GM21526 (cell line): ENCODE results near the gene LRRC53.

Experiments
- ATAC-seq: cut with Tn5 transposase; IDR thresholded peaks from one replicate; pipeline ENCODE4 v1.9.1; 2021; ENCODE audit warnings: moderate library complexity; ENCODE audit not compliant: unreplicated experiment, low FRiP score

Gene LRRC53, protein sequence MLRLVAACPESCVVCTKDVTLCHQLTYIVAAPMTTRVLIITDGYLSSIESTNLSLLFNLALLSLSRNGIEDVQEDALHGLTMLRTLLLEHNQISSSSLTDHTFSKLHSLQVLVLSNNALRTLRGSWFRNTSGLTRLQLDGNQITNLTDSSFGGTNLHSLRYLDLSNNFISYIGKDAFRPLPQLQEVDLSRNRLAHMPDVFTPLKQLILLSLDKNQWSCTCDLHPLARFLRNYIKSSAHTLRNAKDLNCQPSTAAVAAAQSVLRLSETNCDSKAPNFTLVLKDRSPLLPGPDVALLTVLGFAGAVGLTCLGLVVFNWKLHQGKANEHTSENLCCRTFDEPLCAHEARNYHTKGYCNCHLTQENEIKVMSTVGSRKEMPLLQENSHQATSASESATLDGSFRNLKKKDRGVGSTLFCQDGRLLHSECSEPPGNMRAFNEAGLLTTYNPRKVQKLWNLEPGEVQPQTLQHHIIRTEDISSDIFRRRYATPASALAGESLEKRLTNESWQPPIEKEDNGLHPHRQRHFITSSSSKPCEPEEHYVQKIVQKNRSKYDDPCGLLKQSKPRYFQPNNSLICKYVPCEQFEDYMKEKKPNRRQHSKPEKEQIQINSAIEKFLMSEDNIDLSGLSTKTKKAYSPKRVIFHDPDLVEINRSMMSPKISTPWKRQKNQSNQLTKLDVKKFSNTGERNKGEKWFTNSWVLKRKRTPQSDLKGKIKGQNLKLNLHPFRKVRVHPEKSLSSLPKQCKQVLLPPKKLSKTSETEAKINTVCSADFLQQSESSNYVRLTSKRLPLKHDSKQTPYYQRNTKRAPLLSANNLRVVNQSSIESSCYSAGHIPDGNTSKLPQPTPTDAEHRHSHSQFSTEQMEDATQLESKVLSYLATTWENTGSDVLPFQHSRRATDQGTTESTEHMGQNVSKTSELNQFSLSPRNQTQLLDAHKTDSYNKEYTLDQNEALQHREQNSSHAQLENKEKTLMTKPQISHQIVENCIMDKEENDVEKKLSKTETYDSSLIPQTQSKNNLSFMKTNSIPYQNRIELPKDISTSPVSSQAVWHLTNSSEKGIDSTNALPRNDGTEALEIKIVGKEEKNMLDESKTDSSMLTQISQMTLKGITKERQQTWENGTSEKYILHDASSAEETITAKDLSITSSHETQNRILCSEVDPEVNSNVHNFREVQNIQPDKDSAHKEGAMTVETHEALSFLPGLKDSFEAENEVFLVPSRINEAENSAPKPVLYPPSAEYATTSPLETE

DNA sequence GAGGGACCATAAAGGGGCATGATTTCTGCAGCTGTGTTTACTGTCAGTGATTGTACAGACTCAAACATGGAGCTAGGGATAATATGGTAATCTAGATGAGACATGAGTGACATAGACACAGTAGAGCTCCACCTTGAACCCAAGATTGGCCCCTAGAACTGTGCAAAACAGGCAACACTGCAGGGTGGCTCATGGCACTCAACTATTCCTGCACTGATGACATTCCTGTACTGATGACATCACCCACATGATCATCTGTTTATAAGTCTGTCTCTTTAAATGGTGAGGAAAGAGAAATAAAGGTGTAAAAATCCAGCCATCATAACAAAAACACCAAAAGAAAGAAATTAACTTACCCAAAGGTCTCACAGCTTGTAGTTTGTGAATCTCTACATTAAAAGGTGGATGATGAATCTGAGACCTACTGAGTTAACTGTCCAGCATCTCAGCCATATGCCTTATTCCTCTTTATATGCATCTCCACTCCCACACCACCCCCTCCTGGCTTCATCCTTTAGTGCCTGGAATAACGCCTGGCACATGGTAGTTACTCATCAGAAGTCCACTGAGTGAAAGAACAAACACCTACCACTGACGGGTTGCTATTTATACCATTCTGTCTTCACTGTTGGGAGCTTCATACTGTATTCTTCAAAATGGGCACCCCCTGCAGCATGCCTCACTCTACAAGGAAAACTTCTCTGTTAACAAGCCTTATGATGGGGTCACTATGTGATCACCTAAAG is at the start of gene LRRC53:
Gene LRRC53 (minus strand): TSS at position 442 of the 746 bp plus-strand sequence. CDS start 29,262 bp downstream, outside the sequence.
- ATAC-seq: no peak

DNA sequence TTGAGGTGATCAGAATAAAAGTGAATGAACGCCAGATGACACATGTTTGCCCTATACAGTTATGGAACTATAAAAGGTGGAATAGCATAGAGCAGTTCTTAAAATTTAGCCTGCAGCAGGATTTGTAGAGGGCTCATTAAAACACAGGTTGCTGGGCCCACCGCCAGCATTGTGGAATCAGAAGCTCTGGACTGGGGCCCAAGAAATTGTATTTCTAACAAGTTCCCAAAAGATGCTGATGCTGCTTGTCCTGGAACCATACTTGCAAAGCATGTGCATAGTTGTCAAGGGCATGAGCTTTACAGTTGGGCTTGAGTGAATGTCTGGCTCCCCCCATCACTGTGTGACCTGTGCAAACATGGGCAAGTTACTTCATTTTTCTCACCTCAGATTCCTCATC is 37.5 kb upstream of the LRRC53 start:
- ATAC-seq: no peak

DNA sequence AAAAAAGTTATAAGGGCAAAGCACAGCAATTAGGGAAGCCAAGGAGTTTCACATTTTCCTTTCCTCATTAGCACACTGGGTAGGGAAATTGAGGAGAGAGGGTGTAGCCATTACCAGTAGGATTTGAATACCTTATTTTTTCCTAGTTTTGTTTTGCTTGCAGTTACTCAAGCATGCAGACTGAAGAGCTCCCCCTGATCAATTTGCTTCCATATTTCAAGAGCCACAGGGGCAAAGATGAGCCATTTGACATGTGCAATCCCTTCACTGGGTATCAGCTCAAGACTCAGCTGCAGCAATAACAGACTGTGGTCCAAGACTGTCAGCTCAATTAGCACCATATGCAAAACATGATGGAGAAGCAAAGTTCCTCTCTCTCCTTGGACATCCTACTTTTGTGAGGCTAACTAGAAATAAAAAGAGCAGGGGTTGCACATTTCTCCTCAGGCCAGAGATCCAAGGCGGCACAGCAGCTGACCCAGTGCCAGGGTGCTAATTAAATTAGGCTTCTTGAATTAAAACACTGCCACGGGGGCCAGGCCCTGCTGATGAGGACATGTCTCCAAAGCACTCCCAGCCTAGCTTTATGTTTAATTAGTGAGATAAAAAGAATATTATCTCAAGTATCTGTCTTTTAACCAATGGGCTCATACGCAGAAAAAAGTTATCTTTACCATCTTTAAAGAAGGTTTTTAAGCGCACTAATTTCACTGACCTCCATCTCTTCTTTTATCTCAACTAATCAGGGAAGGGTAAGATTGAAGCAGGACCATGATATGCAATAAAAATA is 36.7 kb upstream of the LRRC53 start:
- no peak for ATAC-seq

DNA sequence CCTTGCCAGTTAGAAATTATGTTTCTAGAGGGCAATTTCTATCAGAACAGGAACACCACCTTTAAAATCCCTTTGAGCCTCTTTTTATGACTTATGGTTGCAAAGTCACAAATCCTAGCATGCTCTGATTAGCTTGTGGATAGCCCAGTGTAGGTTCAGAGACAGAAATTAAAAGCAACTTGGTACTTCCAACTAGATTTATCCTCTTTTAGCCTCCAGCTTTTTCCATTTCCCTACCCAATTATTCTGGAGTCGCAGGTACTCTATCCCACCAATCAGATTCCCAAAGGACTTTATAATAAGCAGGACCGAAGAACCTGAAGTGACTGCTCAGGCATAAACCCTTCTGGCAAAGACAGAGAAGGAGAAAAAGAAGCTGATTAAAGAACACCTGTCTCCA is 33.4 kb upstream of the LRRC53 start:
- no peak for ATAC-seq

GRCh38 chr1:74534241-74534640 is 21.8 kb upstream of the LRRC53 start:
- no peak for ATAC-seq

DNA sequence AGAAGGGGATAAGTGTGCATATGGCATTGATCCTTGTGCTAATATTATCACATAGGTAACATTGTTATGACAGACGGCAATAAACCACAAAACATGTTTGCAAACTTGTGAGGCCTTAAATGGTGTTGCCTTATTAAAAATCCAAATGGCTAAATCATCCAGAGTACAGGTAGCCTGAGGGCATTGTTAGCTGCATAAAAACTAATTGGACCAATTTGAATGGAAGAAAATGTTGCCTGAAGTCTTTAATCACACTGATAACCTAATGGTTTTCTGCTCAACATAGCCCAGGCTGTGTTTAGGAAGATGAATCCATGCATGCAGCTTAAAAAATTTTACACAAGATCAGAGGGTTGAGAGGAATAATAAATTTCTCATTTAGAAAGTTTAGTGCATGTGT is 19.4 kb upstream of the LRRC53 start:
- ATAC-seq: no peak

DNA sequence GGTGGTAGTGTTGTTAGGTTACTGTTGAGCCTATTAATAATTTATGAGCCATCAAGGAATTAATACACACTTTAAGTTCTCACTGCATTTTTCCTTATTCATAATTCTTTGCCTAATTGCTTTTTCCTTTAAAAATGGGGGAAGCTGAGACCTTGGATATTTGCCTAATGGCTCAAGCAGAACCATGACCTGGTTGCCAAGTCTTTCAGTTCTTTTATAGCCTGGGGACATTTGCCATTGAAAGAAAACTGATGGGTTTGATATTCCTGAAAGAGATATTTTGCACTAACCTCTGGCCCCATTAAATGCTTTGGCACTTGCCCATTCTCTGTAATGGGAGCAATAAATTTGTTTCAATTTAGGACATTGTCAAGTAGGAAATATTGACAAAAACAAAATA is 18.5 kb upstream of the LRRC53 start:
- no peak for ATAC-seq

GRCh38 chr1:74528123-74528522 is 15.7 kb upstream of the LRRC53 start:
- no peak for ATAC-seq

DNA sequence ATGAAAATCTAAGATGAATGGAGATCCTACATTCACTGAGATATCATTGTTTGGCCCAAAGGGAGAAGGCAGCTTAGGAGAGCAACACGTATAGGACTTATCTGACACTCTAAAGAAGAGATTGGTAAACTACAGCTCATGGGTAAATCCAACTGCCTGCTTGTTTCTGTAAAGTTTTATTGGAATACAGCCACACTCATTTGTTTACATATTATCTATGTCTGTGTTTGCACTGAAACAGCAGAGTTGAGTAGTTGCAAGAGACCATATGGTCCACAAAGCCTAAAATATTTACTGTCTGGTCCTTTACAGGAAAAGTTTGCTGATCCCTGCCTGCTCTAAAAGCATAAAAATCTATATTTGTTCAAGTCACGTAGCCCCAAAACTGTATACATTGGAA is 14.3 kb upstream of the LRRC53 start:
- ATAC-seq: no peak

GRCh38 chr1:74523873-74524480 is 11.6 kb upstream of the LRRC53 start:
- no peak for ATAC-seq

- no peak for ATAC-seq
These were observed 9.7 kb upstream of the LRRC53 start for GRCh38 chr1:74522148-74522547.

DNA sequence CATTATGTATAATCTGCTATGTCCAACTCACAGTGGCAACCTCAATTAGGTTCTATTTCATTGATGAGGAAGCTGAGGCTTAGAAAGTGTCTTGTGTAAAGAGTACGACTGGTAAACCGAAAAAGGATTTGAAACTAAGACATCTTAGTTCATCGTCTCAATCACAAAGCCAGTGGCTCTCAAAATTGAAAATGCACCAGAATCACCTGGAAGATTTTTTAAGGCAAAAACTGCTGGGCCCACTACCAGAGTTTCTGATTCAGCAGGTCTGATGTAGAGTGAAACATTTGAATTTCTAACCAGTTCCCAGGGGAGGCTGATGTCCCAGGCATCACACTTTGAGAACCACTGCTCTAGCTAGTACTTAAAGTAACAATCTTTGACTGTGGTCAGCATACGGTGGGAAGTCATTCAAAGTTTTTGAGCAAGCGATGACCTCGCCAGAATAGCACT is 5.2 kb upstream of the LRRC53 start:
- ATAC-seq: peak; percentile 94

DNA sequence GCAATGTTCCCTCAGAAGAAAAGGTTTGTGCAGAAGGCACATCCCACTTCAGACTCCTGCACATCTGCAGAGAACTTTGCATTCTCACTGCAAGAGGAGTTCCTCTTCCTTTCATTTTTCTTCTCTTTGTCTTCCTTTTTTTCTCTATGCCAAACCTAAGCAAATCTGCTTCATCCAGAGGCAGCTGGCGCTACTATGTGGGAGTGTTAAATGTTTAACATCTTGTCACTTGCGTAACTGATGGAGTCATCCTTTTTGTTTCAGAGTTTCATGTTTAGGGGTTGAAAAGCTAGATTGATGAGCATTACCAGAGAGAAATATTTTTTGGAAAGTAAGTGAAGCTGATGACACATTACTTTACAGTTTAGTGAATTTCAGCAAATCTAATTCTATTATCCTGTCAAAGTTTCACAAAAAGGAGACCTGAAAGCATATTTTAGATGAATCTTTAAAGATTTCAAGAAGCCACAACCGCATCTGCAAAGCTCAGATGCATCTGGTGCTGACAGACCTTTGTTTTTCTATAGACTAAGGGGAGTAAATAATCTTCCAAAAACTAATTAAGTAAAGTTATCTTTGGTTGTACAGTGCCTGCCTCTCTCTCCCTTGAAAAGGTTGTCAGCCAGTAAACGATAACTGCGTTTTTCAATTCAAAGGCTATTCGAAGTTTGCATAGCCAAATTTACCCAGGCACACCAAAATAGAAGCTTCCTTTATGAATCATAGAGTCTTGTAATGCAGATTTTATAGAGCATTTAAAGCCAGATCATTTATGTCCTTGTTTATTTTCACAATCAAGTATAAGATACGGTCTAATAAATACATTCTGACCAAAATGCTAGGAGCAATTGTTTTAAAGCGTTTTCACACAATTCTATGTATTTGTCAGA is 1.2 kb upstream of the LRRC53 start:
- no peak for ATAC-seq

- no peak for ATAC-seq
These were observed 4.0 kb downstream of the LRRC53 start for GRCh38 chr1:74508449-74508848.

GRCh38 chr1:74505928-74506710 is 6.3 kb downstream of the LRRC53 start:
- no peak for ATAC-seq

- ATAC-seq: no peak
These were observed 7.4 kb downstream of the LRRC53 start for GRCh38 chr1:74504933-74505512.
